AG08395 (cell line): ENCODE data around the gene SOX3.

Experiments
- DNase-seq: peaks from one replicate; pipeline ENCODE4 v3.0.0; 2012; ENCODE audit warnings: mixed read lengths, low spot score

The SOX3 gene

DNA sequence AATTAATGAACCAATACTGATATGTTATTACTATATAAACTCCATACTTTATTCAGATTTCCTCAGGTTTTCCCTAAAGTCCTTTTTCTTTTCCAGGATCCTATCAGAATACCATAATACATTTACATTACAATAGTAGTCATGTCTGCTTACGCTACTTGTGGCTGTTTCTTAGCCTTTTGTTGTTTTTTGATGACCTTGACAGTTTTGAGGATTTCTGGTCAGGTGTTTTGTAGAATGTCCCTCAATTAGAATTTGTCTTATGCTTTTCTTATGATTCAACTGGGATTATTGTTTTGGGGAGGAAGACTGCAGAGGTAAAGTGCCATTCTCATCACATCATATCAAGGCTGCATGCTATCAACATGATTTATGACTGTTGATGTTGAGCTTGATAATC, 9.1 kb downstream of the SOX3 start:
- no peak for DNase-seq

DNA sequence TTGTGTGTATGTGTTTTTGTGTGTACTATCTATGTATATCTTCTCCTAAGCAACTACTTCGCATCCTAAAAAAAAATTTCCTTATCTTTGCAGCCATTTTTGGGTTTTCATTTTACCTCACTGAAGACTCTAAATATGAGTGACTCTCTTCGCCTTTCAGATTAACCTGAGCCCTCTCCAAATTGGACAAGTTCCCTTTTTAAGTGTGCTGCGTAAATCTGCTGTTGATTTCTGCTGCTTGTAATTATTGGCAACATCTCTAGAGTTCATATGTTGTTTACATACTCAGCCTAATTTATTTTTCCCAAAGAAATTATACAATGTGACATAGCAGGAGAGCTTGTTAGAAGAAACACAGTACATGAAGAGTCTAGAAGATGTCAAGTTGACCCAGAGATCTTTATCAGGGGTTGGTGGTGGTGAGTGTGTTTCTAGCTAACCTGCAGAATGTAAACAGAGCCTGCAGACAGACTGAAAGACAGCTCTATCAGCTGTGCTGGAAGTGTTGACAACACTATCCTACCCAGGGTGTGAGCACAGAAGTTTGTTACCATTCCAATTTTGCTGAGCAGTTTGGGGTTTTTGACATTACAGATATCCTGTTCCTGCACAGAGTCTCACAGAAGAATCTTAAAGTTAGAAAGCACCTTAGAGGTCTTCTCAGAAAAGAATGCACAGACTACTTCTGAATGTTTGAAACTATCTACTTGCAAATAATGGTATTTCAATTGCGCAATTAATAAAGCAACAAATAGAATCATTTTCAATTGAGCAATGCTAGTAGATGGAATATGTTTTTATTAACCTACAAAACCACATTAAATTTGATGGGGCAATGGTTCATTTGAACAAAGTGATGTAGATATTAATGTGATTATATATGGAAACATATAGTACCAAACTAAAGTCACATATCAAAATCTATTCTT, 12.5 kb downstream of the SOX3 start:
- no peak for DNase-seq

DNA sequence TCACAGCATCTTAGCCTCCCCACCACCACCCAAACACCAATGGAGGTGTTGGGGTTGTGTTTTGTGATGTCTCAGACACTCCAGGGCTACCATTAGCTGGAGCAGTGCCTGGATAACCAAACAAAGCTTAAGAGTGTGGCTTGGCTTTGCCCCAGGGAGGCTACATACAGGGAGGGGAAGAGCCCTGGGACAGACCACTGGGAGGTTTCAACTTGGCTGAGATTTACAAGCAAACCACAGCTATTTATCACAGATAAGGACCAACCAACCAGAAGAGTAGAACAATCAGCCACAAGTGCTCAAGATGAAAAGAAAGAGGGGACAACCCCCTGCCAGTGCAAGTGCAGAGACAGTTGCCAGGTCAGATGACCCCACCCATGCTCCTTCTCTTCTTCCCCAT, 24.1 kb downstream of the SOX3 start:
- no peak for DNase-seq

DNA sequence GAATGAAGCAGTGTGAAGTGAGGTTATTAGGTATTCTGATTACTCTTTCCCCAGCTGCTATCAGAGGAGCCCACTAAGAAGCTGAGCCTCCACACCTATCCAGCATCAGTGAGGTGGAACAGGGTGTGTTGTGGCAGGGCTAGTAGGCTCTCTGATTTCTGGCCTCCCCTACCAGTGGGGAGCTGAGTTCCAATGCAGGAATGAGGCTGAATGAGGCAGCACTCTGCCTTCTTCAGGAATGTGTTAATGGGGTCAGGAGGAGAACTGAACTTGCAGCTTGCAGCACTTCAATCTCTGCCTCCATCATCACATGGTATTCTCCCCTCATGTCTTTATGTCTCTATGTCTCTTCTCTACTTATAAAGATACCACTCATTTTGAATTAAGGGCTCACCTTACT, 26.9 kb downstream of the SOX3 start:
- no peak for DNase-seq

DNA sequence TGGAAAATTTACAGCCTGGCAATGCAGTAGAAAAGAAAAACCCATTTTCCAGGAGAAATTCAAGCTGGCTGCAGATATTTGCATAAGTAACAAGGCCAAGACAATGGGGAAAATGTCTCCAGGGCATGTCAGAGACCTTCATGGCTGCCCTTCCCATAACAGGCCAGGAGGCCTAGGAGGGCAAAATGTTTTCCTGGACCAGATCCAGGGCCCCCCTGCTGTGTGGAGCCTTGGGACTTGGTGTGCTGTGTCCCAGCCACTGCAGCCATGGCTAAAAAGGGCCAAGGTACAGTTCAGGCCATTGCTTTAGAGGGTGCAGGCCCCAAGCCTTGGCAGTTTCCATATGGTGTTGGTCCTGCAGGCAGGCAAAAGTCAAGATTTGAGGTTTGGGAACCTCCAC, 29.8 kb downstream of the SOX3 start:
- no peak for DNase-seq

DNA sequence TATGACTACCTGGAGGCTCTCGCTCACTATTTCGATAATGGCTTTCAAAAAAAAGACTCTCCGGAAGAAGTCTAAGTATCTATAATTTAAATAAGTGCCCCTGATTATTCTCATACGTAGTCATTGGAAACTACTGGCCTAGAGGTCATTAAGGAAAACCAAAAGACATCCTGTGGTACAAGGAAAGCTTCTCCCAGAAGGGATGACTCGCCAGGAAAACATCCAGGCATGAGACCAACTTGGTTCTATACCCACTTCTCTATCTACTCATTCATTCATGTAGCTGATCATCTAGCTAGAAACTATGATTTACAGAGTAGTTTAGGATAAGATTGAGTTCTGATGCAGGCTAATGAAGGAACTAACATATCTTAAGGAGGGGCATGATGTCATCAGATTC, 37.7 kb downstream of the SOX3 start:
- no peak for DNase-seq
